Suprapubic skin (tissue), 4 donors: Measurements from ENCODE around the gene TPRG1. TPM values are rescaled to one million over a fixed set of nuclear protein-coding genes. Genes with fewer than 3 reads are reported as not detected.

Experiments
- DNase-seq, 2 donors: peaks; one replicate each; pipeline ENCODE4 v3.0.0-alpha.2; 2019; ENCODE audit warnings: low spot score in 2 of 2
- H3K27ac ChIP-seq: fragments of 200-600 bp; sonication (generic); one replicate; pipeline ENCODE4 v1.5.1; 2019
- H3K27me3 ChIP-seq: fragments of 200-600 bp; sonication (generic); one replicate; pipeline ENCODE4 v1.5.1; 2019
- H3K36me3 ChIP-seq: fragments of 200-600 bp; sonication (generic); one replicate; pipeline ENCODE4 v1.5.1; 2019
- H3K4me1 ChIP-seq: fragments of 200-600 bp; sonication (generic); one replicate; pipeline ENCODE4 v1.5.1; 2019
- H3K4me3 ChIP-seq: fragments of 200-600 bp; sonication (generic); one replicate; pipeline ENCODE4 v1.5.1; 2019; ENCODE audit warnings: mild to moderate bottlenecking
- H3K9me3 ChIP-seq: fragments of 200-600 bp; sonication (generic); one replicate; pipeline ENCODE4 v1.5.1; 2019
- CTCF ChIP-seq, 2 donors: fragments of 200-600 bp in 1 of 2; fragments of 450-650 bp in 1 of 2; sonication (generic) in 1 of 2; IDR thresholded peaks; one replicate each; pipeline ENCODE4 v1.5.1; 2016 to 2019; ENCODE audit warnings: antibody characterized with exemption in 2 of 2, mild to moderate bottlenecking in 1 of 2, moderate library complexity in 1 of 2
- EP300 ChIP-seq: sonication (generic); formaldehyde crosslinking; IDR thresholded peaks from one replicate; pipeline ENCODE4 v1.6.1; 2017; ENCODE audit warnings: antibody characterized with exemption
- POLR2A ChIP-seq, 2 donors: fragments of 450-650 bp; IDR thresholded peaks; one replicate each; pipeline ENCODE4 v1.6.1; 2017; ENCODE audit warnings: antibody characterized with exemption in 2 of 2, mild to moderate bottlenecking in 2 of 2, moderate library complexity in 2 of 2
- POLR2AphosphoS5 ChIP-seq, 3 donors: sonication (generic); formaldehyde crosslinking; IDR thresholded peaks; one replicate each; pipeline ENCODE4 v1.6.1; 2017; ENCODE audit warnings: antibody characterized with exemption in 3 of 3
- WGBS: methylation state at CpG from one replicate; pipeline ENCODE4 v1.1.5; 2018; 5-methylcytosine and 5-hydroxymethylcytosine counted together
- total RNA-seq, 4 donors: library from RNA; depleted of rRNA; stranded (reverse); fragments of >200 nt; gene quantifications; one replicate each; pipeline ENCODE4 v1.1.0, GENCODE V29; 2016

The TPRG1 gene
- total RNA-seq, 4 donors from 2014 or later = 19.9 to 30.9 (median 28.4) TPM

DNA sequence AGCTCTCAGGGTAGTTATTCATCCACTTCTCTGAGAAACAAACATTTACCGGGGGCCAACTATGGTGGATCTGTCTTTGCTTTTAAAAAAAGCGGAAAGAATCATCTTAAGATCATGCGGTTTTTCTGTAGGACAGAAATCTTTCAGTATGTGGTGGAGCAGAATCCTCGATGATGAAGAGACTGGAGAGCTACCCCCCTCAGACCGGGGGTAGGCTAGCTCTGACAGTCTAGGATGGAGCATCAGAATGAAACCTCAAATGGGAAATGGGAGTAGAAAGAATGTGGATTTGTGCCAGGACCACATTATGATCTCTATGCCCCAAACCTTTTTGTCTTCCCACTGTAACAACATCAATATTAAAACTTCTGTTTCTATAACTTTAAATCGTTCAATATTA lies 30.3 kb downstream of the TPRG1 start:
- no peaks in the 10 kb centered on the region for H3K36me3 ChIP-seq
- H3K9me3 ChIP-seq = no peaks in the 10 kb centered on the region
- H3K27ac ChIP-seq = no peak overlapping the region
- no peaks in the 10 kb centered on the region for H3K27me3 ChIP-seq
- 88% methylated on average over 6 of the region's 6 CpGs for WGBS
- DNase-seq = no peak
- no peak overlapping the region for H3K4me3 ChIP-seq
- peaks cover 6% of the 10 kb centered on the region for H3K4me1 ChIP-seq
- TF ChIP-seq EP300 = no peak
- TF ChIP-seq POLR2A (IDR thresholded peaks at IDR 0.05) = no peak
- TF ChIP-seq POLR2AphosphoS5 (IDR thresholded peaks at IDR 0.05) = no peak
- TF ChIP-seq CTCF (IDR thresholded peaks at IDR 0.05) = no peak

- H3K27me3 ChIP-seq = no peaks in the 10 kb centered on the region
- no peaks in the 10 kb centered on the region for H3K36me3 ChIP-seq
- TF ChIP-seq CTCF (IDR thresholded peaks at IDR 0.05) (no peak), POLR2AphosphoS5 (IDR thresholded peaks at IDR 0.05) (no peak), EP300 (no peak), POLR2A (IDR thresholded peaks at IDR 0.05) (no peak)
- H3K4me3 ChIP-seq = no peak overlapping the region
- H3K4me1 ChIP-seq = peaks cover 6% of the 10 kb centered on the region
- no peak for DNase-seq
- whole genome bisulfite sequencing = 66% methylated on average over 6 of the region's 6 CpGs
- H3K9me3 ChIP-seq = no peaks in the 10 kb centered on the region
- no peak overlapping the region for H3K27ac ChIP-seq
These were observed 30.8 kb downstream of the TPRG1 start for GRCh38 chr3:189202583-189202982.

- Histone ChIP-seq H3K36me3 (no peaks in the 10 kb centered on the region), H3K4me3 (no peak overlapping the region), H3K27me3 (no peaks in the 10 kb centered on the region), H3K27ac (no peak overlapping the region), H3K9me3 (no peaks in the 10 kb centered on the region), H3K4me1 (peaks cover 6% of the 10 kb centered on the region)
- 35% methylated on average over 7 of the region's 7 CpGs for WGBS
- TF ChIP-seq POLR2A (IDR thresholded peaks at IDR 0.05) = no peak
- TF ChIP-seq EP300 = no peak
- no peak for TF ChIP-seq POLR2AphosphoS5 (IDR thresholded peaks at IDR 0.05)
- TF ChIP-seq CTCF (IDR thresholded peaks at IDR 0.05) = no peak
- DNase-seq = no peak
These were observed 32.5 kb downstream of the TPRG1 start for GRCh38 chr3:189204167-189204866.

- H3K36me3 ChIP-seq = no peaks in the 10 kb centered on the region
- peaks cover 6% of the 10 kb centered on the region for H3K4me1 ChIP-seq
- no peaks in the 10 kb centered on the region for H3K9me3 ChIP-seq
- no peak overlapping the region for H3K4me3 ChIP-seq
- 85% methylated on average over 2 of the region's 2 CpGs for WGBS
- H3K27ac ChIP-seq = no peak overlapping the region
- DNase-seq = no peak
- TF ChIP-seq EP300 (no peak), POLR2A (IDR thresholded peaks at IDR 0.05) (no peak), POLR2AphosphoS5 (IDR thresholded peaks at IDR 0.05) (no peak), CTCF (IDR thresholded peaks at IDR 0.05) (no peak)
- H3K27me3 ChIP-seq = no peaks in the 10 kb centered on the region
These were observed 33.2 kb downstream of the TPRG1 start for GRCh38 chr3:189204937-189205336.

DNA sequence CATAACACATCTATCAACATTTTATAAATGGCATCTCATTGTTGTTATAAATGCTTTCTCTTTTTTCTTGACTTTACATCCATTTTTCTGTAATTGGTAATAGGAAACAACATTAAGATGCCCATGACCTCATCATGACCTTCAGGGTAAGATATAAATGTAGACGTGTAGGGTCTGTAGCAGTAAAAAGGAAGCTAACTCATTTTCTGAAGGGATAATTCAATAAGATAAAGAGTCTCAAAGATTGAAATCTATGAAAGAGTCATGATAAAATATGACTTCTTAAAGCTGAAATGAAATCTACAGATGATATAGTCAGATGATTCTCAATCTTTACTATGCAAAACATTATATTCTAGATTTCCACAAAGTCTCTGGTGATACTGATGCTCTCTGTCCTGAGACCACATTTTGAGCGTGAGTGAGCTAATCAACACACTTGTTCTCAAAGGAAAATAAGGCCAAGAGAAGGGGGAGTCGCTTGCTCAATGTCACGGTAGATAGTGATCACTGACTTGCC lies 38.5 kb downstream of the TPRG1 start:
- Histone ChIP-seq H3K4me3 (no peak overlapping the region), H3K27ac (no peak overlapping the region), H3K4me1 (no peaks in the 10 kb centered on the region), H3K27me3 (no peaks in the 10 kb centered on the region), H3K9me3 (no peaks in the 10 kb centered on the region), H3K36me3 (no peaks in the 10 kb centered on the region)
- 78% methylated on average over 4 of the region's 4 CpGs for WGBS
- no peak for TF ChIP-seq POLR2A (IDR thresholded peaks at IDR 0.05)
- TF ChIP-seq EP300 = no peak
- no peak for TF ChIP-seq POLR2AphosphoS5 (IDR thresholded peaks at IDR 0.05)
- TF ChIP-seq CTCF (IDR thresholded peaks at IDR 0.05) = no peak
- no peak for DNase-seq
